ENCODE measurements around the gene TCEANC. TPM values are rescaled to one million over a fixed set of nuclear protein-coding genes. Genes with fewer than 3 reads are reported as not detected.
"Not testable (repeated sequence)": the region's sequence is repeated elsewhere in the genome, so short reads cannot be mapped to it uniquely, and the experiment has no call there.

The TCEANC gene
- total RNA-seq, 1 donor from 2014 or later: 2.5 TPM

DNA sequence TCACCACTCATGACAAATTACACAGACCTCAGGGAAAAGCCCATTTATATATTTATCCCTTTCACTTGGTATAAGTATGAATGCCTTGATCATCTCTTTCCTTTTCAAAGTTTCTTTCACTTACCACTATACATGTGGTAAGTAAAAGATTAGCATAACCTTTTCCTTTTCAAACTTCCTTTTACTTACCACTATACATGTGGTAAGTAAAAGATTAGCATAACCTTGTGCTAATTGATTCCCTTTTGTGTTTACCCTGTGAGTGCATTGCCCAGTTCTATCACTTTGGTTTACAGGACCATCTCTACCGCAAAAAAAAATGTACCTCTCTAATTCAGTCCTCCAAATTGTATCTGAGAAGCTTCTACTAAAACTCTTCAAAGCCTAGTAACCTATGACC is 32.7 kb upstream of the TCEANC start:
- TF ChIP-seq, protein P1, sequence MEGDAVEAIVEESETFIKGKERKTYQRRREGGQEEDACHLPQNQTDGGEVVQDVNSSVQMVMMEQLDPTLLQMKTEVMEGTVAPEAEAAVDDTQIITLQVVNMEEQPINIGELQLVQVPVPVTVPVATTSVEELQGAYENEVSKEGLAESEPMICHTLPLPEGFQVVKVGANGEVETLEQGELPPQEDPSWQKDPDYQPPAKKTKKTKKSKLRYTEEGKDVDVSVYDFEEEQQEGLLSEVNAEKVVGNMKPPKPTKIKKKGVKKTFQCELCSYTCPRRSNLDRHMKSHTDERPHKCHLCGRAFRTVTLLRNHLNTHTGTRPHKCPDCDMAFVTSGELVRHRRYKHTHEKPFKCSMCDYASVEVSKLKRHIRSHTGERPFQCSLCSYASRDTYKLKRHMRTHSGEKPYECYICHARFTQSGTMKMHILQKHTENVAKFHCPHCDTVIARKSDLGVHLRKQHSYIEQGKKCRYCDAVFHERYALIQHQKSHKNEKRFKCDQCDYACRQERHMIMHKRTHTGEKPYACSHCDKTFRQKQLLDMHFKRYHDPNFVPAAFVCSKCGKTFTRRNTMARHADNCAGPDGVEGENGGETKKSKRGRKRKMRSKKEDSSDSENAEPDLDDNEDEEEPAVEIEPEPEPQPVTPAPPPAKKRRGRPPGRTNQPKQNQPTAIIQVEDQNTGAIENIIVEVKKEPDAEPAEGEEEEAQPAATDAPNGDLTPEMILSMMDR (IDR thresholded peaks at IDR 0.05): no peak
- H3K9me3 Mint-ChIP-seq (ENCODE audit: low read depth): peaks cover 16% of the 10 kb centered on the region
- no peak overlapping the region for H3K4me3 Mint-ChIP-seq (ENCODE audit: unreplicated experiment)
- H3K4me1 Mint-ChIP-seq (ENCODE audit: low read depth): peaks cover 4% of the 10 kb centered on the region
- no peak overlapping the region for H3K27ac Mint-ChIP-seq (ENCODE audit: unreplicated experiment)
- peaks cover 8% of the 10 kb centered on the region for H3K27me3 Mint-ChIP-seq (ENCODE audit: low read depth)
- no peaks in the 10 kb centered on the region for H3K36me3 Mint-ChIP-seq (ENCODE audit: low read depth)
- DNase-seq (ENCODE audit: low spot score): no peak

DNA sequence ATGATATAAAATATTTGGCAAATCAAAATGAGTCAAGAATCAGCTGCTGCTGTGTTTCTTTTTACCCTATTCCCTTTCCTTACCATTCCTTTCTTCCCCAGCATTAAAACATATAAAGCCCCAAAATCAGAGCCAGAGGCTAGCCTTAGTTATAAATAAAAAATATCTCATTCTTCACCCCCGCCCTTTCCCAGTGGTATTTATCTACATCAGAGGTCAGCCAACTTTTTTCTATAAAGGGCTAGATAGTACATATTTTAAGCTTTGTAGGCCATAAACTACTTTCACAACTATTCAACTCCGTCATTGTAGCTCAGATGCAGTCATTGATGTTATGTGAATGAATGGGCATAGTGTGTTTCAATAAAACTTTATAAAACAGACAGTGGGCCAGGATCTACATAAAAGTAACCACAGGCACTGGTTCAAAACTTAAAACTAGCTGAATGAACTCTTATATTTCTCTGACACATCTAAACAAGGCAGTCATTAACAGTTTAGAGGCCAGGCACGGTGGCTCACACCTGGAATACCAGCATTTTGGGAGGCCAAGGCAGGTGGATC is 30.5 kb upstream of the TCEANC start:
- Mint-ChIP-seq H3K36me3 (ENCODE audit: low read depth) (no peaks in the 10 kb centered on the region), H3K9me3 (ENCODE audit: low read depth) (peaks cover 16% of the 10 kb centered on the region), H3K27ac (ENCODE audit: unreplicated experiment) (no peak overlapping the region), H3K4me3 (ENCODE audit: unreplicated experiment) (no peak overlapping the region), H3K4me1 (ENCODE audit: low read depth) (peaks cover 4% of the 10 kb centered on the region), H3K27me3 (ENCODE audit: low read depth) (peaks cover 8% of the 10 kb centered on the region)
- DNase-seq (ENCODE audit: low spot score): no peak
- TF ChIP-seq, protein P1 (IDR thresholded peaks at IDR 0.05): no peak

DNA sequence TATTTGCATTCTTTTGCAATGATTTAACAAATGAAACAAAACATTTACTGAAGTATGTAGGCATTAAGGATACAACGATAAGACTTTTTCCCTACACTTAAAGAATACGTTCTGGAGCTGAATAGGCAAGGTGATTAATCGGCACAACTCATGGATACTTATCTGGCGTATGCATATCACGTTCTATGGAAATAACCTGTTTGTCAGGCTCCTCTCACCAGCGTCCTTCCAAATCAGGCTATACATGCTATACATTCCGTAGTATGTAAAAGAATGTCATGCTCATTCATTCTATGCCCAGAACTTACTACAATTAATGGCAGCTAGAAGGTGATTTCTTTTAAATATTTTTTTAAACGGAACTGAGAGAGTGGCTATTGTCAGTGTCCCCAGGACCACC is 25.6 kb upstream of the TCEANC start:
- H3K27ac Mint-ChIP-seq (ENCODE audit: unreplicated experiment): no peak overlapping the region
- TF ChIP-seq, protein P1 (IDR thresholded peaks at IDR 0.05): no peak
- no peak for DNase-seq (ENCODE audit: low spot score)

DNA sequence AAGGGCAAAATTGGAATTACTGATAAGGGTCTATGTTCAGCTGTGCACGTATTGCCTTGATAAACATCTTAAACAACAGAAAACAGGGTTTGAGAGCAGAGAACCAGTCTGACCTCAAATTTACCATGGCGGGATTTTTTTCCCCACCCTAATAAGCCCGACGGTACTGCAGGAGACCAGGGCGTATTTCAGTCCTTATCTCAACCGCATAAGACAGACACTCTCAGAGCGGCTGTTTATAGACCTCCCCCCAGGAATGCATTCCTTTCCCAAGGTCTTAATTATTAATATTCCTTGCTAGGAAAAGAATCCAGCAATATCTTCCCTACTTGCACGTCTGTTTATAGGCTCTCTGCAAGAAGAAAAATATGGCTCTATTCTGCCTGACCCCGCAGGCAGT is 15.7 kb upstream of the TCEANC start:
- not testable (repeated sequence) for DNase-seq (ENCODE audit: low spot score); H3K27me3 Mint-ChIP-seq (ENCODE audit: low read depth); H3K27ac Mint-ChIP-seq (ENCODE audit: unreplicated experiment); H3K4me3 Mint-ChIP-seq (ENCODE audit: unreplicated experiment); H3K36me3 Mint-ChIP-seq (ENCODE audit: low read depth); H3K4me1 Mint-ChIP-seq (ENCODE audit: low read depth)
- peaks cover 26% of the 10 kb centered on the region for H3K9me3 Mint-ChIP-seq (ENCODE audit: low read depth)

More for the DNA sequence above, 25.6 kb upstream of the TCEANC start:
- Mint-ChIP-seq H3K9me3 (ENCODE audit: low read depth) (peaks cover 13% of the 10 kb centered on the region), H3K27me3 (ENCODE audit: low read depth) (peaks cover 6% of the 10 kb centered on the region), H3K4me3 (ENCODE audit: unreplicated experiment) (no peak overlapping the region), H3K4me1 (ENCODE audit: low read depth) (peaks cover 3% of the 10 kb centered on the region), H3K36me3 (ENCODE audit: low read depth) (peaks cover 1% of the 10 kb centered on the region)

DNA sequence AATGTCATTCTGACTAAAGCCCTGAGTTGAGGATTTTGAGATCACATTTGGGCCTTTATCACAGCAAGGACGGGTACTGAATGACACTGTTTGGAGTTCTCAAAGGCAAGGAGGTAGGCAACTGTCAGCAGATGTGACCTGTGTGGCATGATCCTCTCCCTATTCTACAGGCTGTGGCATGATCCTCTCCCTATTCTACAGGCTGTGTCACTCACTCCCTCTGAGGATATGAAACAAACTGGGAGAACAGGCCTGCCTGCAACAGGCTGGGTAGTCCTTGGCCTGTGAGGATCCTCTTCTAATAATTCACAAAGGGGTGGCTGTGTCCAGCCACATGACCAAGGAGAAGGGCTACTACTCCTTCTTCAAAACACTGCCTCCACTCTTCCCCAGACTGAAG is 14.9 kb upstream of the TCEANC start:
- Mint-ChIP-seq H3K27ac (ENCODE audit: unreplicated experiment) (no peak overlapping the region), H3K9me3 (ENCODE audit: low read depth) (peaks cover 26% of the 10 kb centered on the region), H3K4me3 (ENCODE audit: unreplicated experiment) (no peak overlapping the region), H3K27me3 (ENCODE audit: low read depth) (no peaks in the 10 kb centered on the region), H3K4me1 (ENCODE audit: low read depth) (peaks cover 6% of the 10 kb centered on the region), H3K36me3 (ENCODE audit: low read depth) (no peaks in the 10 kb centered on the region)
- no peak for DNase-seq (ENCODE audit: low spot score)
- TF ChIP-seq, protein P1 (IDR thresholded peaks at IDR 0.05): no peak

DNA sequence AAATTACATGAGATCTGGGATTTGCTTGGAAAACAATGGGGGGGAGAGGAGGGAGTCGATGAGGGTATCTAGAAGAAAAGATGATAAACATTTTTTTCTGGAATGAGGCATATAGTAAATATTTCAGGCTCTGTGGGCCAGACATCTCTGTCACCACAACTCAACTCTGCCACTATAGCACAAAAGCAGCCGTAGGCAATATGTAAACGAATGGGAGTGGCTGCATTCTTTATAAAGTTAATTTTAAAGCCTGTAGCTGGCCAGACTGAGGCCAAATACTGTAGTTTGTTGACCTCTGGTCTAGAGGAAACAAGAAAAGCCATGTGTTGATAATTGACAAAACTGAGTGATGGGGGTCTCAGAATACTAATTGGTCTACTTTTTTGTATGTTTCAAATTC is 14.1 kb upstream of the TCEANC start:
- H3K27me3 Mint-ChIP-seq (ENCODE audit: low read depth): no peaks in the 10 kb centered on the region
- no peak overlapping the region for H3K27ac Mint-ChIP-seq (ENCODE audit: unreplicated experiment)
- TF ChIP-seq, protein P1 (IDR thresholded peaks at IDR 0.05): no peak
- H3K9me3 Mint-ChIP-seq (ENCODE audit: low read depth): peaks cover 26% of the 10 kb centered on the region
- no peaks in the 10 kb centered on the region for H3K36me3 Mint-ChIP-seq (ENCODE audit: low read depth)
- H3K4me1 Mint-ChIP-seq (ENCODE audit: low read depth): peaks cover 6% of the 10 kb centered on the region
- H3K4me3 Mint-ChIP-seq (ENCODE audit: unreplicated experiment): no peak overlapping the region
- no peak for DNase-seq (ENCODE audit: low spot score)

DNA sequence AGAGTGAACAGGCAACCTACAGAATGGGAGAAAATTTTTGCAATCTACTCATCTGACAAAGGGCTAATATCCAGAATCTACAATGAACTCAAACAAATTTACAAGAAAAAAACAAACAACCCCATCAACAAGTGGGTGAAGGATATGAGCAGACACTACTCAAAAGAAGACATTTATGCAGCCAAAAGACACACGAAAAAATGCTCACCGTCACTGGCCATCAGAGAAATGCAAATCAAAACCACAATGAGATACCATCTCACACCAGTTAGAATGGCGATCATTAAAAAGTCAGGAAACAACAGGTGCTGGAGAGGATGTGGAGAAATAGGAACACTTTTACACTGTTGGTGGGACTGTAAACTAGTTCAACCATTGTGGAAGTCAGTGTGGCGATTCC is 11.3 kb upstream of the TCEANC start:
- not testable (repeated sequence) for H3K4me3 Mint-ChIP-seq (ENCODE audit: unreplicated experiment); H3K36me3 Mint-ChIP-seq (ENCODE audit: low read depth); DNase-seq (ENCODE audit: low spot score); H3K27me3 Mint-ChIP-seq (ENCODE audit: low read depth); H3K27ac Mint-ChIP-seq (ENCODE audit: unreplicated experiment)
- Mint-ChIP-seq H3K9me3 (ENCODE audit: low read depth) (peaks cover 17% of the 10 kb centered on the region), H3K4me1 (ENCODE audit: low read depth) (peaks cover 13% of the 10 kb centered on the region)

Data from chondrocyte (in vitro differentiated cells).